ENCODE measurements around the gene PPP3CA.

The PPP3CA gene

GRCh38 chr4:100985576-100985975 lies 361.8 kb downstream of the PPP3CA start:
- DNase-seq: no peak

- DNase-seq: no peak
Measured at GRCh38 chr4:100984901-100985300, 362.4 kb downstream of the PPP3CA start.

GRCh38 chr4:100983426-100983825 lies 363.9 kb downstream of the PPP3CA start:
- DNase-seq: no peak

GRCh38 chr4:100982345-100982744 lies 365.0 kb downstream of the PPP3CA start:
- no peak for DNase-seq

- no peak for DNase-seq
Measured at GRCh38 chr4:100981447-100982204, 365.7 kb downstream of the PPP3CA start.

- DNase-seq: no peak
Measured at GRCh38 chr4:100979736-100980135, 367.6 kb downstream of the PPP3CA start.

- no peak for DNase-seq
Measured at GRCh38 chr4:100977746-100978397, 369.5 kb downstream of the PPP3CA start.

- no peak for DNase-seq
Measured at GRCh38 chr4:100977274-100977673, 370.1 kb downstream of the PPP3CA start.
